Epithelial cell of prostate (primary cell): ENCODE data around the gene KLHDC7A.
"Not testable (repeated sequence)": the region's sequence is repeated elsewhere in the genome, so short reads cannot be mapped to it uniquely, and the experiment has no call there.

Source experiments
- DNase-seq: peaks from one replicate; pipeline ENCODE4 v3.0.0-alpha.2; 2011; ENCODE audit warnings: low read depth, low spot score
- H3K27ac ChIP-seq: fragments of 450-650 bp; 2 replicates; pipeline ENCODE4 v1.5.1; 2017; ENCODE audit warnings: mild to moderate bottlenecking

KLHDC7A gene

GRCh38 chr1:18480315-18481189 lies at the start of gene KLHDC7A:
TSS of gene KLHDC7A (plus strand) at chr1:18480930. CDS start at chr1:18480982, 52 bp downstream.
- no peak within 1 kb of the TSS for H3K27ac ChIP-seq
- DNase-seq, result no peak

- no peak for DNase-seq
- H3K27ac ChIP-seq, result no peak overlapping the region
Measured at GRCh38 chr1:18434041-18434440, 46.7 kb upstream of the KLHDC7A start.

- peak; percentile 16 for DNase-seq
Measured at GRCh38 chr1:18440385-18441226, 40.1 kb upstream of the KLHDC7A start.

GRCh38 chr1:18443587-18444520 lies 36.9 kb upstream of the KLHDC7A start:
- H3K27ac ChIP-seq, result no peak overlapping the region

More at GRCh38 chr1:18440385-18441226, 40.1 kb upstream of the KLHDC7A start:
- no peak overlapping the region for H3K27ac ChIP-seq

GRCh38 chr1:18444563-18444962 lies 36.2 kb upstream of the KLHDC7A start:
- no peak for DNase-seq
- H3K27ac ChIP-seq, result no peak overlapping the region

More at GRCh38 chr1:18443587-18444520, 36.9 kb upstream of the KLHDC7A start:
- no peak for DNase-seq

- H3K27ac ChIP-seq, result no peak overlapping the region
- no peak for DNase-seq
Measured at GRCh38 chr1:18446751-18447150, 34.0 kb upstream of the KLHDC7A start.

- no peak for DNase-seq
- no peak overlapping the region for H3K27ac ChIP-seq
Measured at GRCh38 chr1:18447509-18448220, 33.1 kb upstream of the KLHDC7A start.

GRCh38 chr1:18448889-18449288 lies 31.8 kb upstream of the KLHDC7A start:
- DNase-seq, result no peak

GRCh38 chr1:18452550-18452949 lies 28.2 kb upstream of the KLHDC7A start:
- no peak for DNase-seq
- no peak overlapping the region for H3K27ac ChIP-seq

More at GRCh38 chr1:18448889-18449288, 31.8 kb upstream of the KLHDC7A start:
- no peak overlapping the region for H3K27ac ChIP-seq

- no peak for DNase-seq
- no peak overlapping the region for H3K27ac ChIP-seq
Measured at GRCh38 chr1:18458133-18459092, 22.3 kb upstream of the KLHDC7A start.

GRCh38 chr1:18461656-18462055 lies 19.1 kb upstream of the KLHDC7A start:
- H3K27ac ChIP-seq, result no peak overlapping the region
- no peak for DNase-seq

- not testable (repeated sequence) for DNase-seq
Measured at GRCh38 chr1:18462517-18462916, 18.2 kb upstream of the KLHDC7A start.

GRCh38 chr1:18463063-18463462 lies 17.7 kb upstream of the KLHDC7A start:
- no peak for DNase-seq

More at GRCh38 chr1:18462517-18462916, 18.2 kb upstream of the KLHDC7A start:
- not testable (repeated sequence) for H3K27ac ChIP-seq

GRCh38 chr1:18463984-18464664 lies 16.6 kb upstream of the KLHDC7A start:
- DNase-seq, result no peak
- no peak overlapping the region for H3K27ac ChIP-seq

More at GRCh38 chr1:18463063-18463462, 17.7 kb upstream of the KLHDC7A start:
- no peak overlapping the region for H3K27ac ChIP-seq

- DNase-seq, result no peak
- no peak overlapping the region for H3K27ac ChIP-seq
Measured at GRCh38 chr1:18464665-18465050, 16.1 kb upstream of the KLHDC7A start.

GRCh38 chr1:18466676-18467075 lies 14.1 kb upstream of the KLHDC7A start:
- no peak overlapping the region for H3K27ac ChIP-seq
- DNase-seq, result no peak

- DNase-seq, result no peak
- no peak overlapping the region for H3K27ac ChIP-seq
Measured at GRCh38 chr1:18468570-18468969, 12.2 kb upstream of the KLHDC7A start.

GRCh38 chr1:18469514-18469913 lies 11.2 kb upstream of the KLHDC7A start:
- no peak for DNase-seq
- no peak overlapping the region for H3K27ac ChIP-seq
